Activated naive CD4-positive, alpha-beta T cell (primary cell): Measurements from ENCODE around the gene MRPS18A.
"Not testable (repeated sequence)": the region's sequence is repeated elsewhere in the genome, so short reads cannot be mapped to it uniquely, and the experiment has no call there.

ENCODE experiments used
- DNase-seq, 4 experiments: peaks; one replicate each; lab custom pipeline; 2025; lab: John Stamatoyannopoulos, UW

The MRPS18A gene

GRCh38 chr6:43671011-43671800 lies 16.4 kb downstream of the MRPS18A start:
- DNase-seq = no peak

GRCh38 chr6:43670623-43670986 lies 17.0 kb downstream of the MRPS18A start:
- no peak for DNase-seq

- DNase-seq = no peak
Measured at GRCh38 chr6:43669922-43670622, 17.5 kb downstream of the MRPS18A start.

GRCh38 chr6:43669050-43669921 lies 18.3 kb downstream of the MRPS18A start:
- DNase-seq = no peak

- DNase-seq = peak in 1 of 4 experiments; percentile 31
Measured at GRCh38 chr6:43668151-43669028, 19.2 kb downstream of the MRPS18A start.

- peak; percentile 65 to 78 (median 72) for DNase-seq
Measured at GRCh38 chr6:43667245-43668150, 20.1 kb downstream of the MRPS18A start.

- DNase-seq = no peak
Measured at GRCh38 chr6:43666196-43666920, 21.2 kb downstream of the MRPS18A start.

- DNase-seq = no peak
Measured at GRCh38 chr6:43665376-43665775, 22.2 kb downstream of the MRPS18A start.

- not testable (repeated sequence) for DNase-seq
Measured at GRCh38 chr6:43662948-43663347, 24.6 kb downstream of the MRPS18A start.

- no peak for DNase-seq
Measured at GRCh38 chr6:43658161-43658560, 29.4 kb downstream of the MRPS18A start.

- no peak for DNase-seq
Measured at GRCh38 chr6:43657221-43657802, 30.3 kb downstream of the MRPS18A start.

- DNase-seq = not testable (repeated sequence)
Measured at GRCh38 chr6:43652822-43653221, 34.8 kb downstream of the MRPS18A start.

- no peak for DNase-seq
Measured at GRCh38 chr6:43648248-43648647, 39.3 kb downstream of the MRPS18A start.

- no peak for DNase-seq
Measured at GRCh38 chr6:43647613-43648012, 40.0 kb downstream of the MRPS18A start.

GRCh38 chr6:43645613-43645964 lies 42.0 kb downstream of the MRPS18A start:
- no peak for DNase-seq

GRCh38 chr6:43644940-43645612 lies 42.5 kb downstream of the MRPS18A start, which contains the start of gene RSPH9:
RSPH9 (plus strand) TSS chr6:43645036; CDS start chr6:43645099, 63 bp downstream.
- DNase-seq = peak in 3 of 4 experiments; percentile 11 to 50 (median 25)

- DNase-seq = no peak
Measured at GRCh38 chr6:43639984-43640800, 47.4 kb downstream of the MRPS18A start.

GRCh38 chr6:43636308-43636659 lies 51.3 kb downstream of the MRPS18A start:
- no peak for DNase-seq
